SK-N-SH (cell line): ENCODE data around the gene RBM15B.
A peak's percentile ranks its signal among the peaks of the same experiment; 100 is the strongest.

Source experiments
- EZH2phosphoT487 ChIP-seq: fragments of 200-600 bp; sonication (generic); IDR thresholded peaks from 2 replicates; pipeline ENCODE4 v1.6.1; 2017; ENCODE audit warnings: low read depth, mixed run types, mild to moderate bottlenecking, antibody characterized with exemption, moderate library complexity, borderline replicate concordance
- FOXJ3 ChIP-seq: sonication (generic); formaldehyde crosslinking; IDR thresholded peaks from 2 replicates; pipeline ENCODE4 v1.5.1; 2020; ENCODE audit warnings: mild to moderate bottlenecking, missing genetic modification reagents
- GABPA ChIP-seq: IDR thresholded peaks from 2 replicates; pipeline ENCODE4 v1.4.0; 2012; ENCODE audit warnings: low read depth, mild to moderate bottlenecking
- JUND ChIP-seq: IDR thresholded peaks from 2 replicates; pipeline ENCODE4 v1.4.0; 2012
- RAD21 ChIP-seq: IDR thresholded peaks from 2 replicates; pipeline ENCODE4 v1.6.1; 2012; ENCODE audit warnings: mild to moderate bottlenecking, low read length
- SIN3A ChIP-seq: IDR thresholded peaks from 2 replicates; pipeline ENCODE4 v1.6.1; 2012; ENCODE audit warnings: low read depth, mild to moderate bottlenecking, low read length, moderate library complexity, borderline replicate concordance
- TEAD4 ChIP-seq: IDR thresholded peaks from 2 replicates; pipeline ENCODE4 v1.4.0; 2012; ENCODE audit warnings: mild to moderate bottlenecking, borderline replicate concordance; ENCODE audit not compliant: insufficient read depth
- YY1 ChIP-seq: IDR thresholded peaks from 2 replicates; pipeline ENCODE4 v1.4.0; 2012; ENCODE audit warnings: low read depth, mild to moderate bottlenecking
- TF ChIP-seq, protein P1 (sequence below): IDR thresholded peaks from 2 replicates; pipeline ENCODE4 v1.6.1; 2012; ENCODE audit warnings: mild to moderate bottlenecking, low read depth, low read length, moderate library complexity
- TF ChIP-seq, protein P2 (sequence below): IDR thresholded peaks from 2 replicates; pipeline ENCODE4 v1.4.0; 2012; ENCODE audit warnings: low read depth, borderline replicate concordance
- TF ChIP-seq, protein P3 (sequence below): IDR thresholded peaks from 2 replicates; pipeline ENCODE4 v1.4.0; 2012; ENCODE audit warnings: low read depth
- TF ChIP-seq, protein P4 (sequence below): fragments of 200-600 bp; sonication (generic); IDR thresholded peaks from 2 replicates; pipeline ENCODE4 v1.6.1; 2017; ENCODE audit warnings: antibody characterized with exemption, mild to moderate bottlenecking, moderate library complexity

DNA sequence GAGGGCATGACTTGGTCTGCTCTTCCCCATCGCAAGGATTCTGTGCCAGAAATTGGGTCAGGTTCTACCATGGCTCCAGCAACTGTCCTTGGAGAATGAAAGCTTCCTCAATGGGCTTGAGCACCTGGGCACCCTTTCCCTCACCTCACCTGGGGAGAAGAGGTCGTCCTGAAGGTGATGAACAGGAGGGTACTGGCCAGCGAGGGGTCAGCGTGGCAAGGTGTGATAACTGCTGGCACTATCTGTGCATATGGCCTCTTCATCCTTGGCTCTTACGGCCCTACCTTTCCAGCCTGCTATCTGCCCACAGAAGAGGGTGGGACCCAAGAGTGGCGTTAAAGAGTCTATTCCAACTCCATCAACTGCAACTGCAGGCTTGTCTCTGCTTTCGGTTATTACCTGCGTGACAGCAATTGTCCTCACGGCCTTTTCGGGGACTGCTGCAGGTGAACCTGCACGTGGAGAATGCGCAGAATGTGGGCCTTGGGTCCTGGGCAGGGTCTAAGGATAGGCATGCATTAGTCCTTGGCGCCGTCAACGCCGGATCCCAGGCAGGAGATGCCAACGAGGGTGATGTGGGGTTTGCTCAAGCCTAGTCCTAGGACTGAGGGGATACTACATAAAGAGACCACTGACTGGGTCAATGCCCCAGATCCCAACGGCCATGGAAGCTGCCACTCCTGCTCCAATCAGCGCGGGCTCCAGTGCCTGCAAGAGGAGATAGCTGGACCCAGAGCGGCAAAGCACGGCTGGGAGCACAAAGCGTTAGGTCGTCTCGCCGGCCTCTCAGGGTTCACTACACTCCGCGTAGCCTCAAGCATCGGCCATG, 625 bp upstream of the RBM15B start:
- no peak for TF ChIP-seq RAD21
- no peak for TF ChIP-seq GABPA
- no peak for TF ChIP-seq FOXJ3 (CRISPR knock-in tag)
- no peak for TF ChIP-seq SIN3A
- TF ChIP-seq, protein P1, sequence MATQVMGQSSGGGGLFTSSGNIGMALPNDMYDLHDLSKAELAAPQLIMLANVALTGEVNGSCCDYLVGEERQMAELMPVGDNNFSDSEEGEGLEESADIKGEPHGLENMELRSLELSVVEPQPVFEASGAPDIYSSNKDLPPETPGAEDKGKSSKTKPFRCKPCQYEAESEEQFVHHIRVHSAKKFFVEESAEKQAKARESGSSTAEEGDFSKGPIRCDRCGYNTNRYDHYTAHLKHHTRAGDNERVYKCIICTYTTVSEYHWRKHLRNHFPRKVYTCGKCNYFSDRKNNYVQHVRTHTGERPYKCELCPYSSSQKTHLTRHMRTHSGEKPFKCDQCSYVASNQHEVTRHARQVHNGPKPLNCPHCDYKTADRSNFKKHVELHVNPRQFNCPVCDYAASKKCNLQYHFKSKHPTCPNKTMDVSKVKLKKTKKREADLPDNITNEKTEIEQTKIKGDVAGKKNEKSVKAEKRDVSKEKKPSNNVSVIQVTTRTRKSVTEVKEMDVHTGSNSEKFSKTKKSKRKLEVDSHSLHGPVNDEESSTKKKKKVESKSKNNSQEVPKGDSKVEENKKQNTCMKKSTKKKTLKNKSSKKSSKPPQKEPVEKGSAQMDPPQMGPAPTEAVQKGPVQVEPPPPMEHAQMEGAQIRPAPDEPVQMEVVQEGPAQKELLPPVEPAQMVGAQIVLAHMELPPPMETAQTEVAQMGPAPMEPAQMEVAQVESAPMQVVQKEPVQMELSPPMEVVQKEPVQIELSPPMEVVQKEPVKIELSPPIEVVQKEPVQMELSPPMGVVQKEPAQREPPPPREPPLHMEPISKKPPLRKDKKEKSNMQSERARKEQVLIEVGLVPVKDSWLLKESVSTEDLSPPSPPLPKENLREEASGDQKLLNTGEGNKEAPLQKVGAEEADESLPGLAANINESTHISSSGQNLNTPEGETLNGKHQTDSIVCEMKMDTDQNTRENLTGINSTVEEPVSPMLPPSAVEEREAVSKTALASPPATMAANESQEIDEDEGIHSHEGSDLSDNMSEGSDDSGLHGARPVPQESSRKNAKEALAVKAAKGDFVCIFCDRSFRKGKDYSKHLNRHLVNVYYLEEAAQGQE, result no peak
- TF ChIP-seq, protein P2, sequence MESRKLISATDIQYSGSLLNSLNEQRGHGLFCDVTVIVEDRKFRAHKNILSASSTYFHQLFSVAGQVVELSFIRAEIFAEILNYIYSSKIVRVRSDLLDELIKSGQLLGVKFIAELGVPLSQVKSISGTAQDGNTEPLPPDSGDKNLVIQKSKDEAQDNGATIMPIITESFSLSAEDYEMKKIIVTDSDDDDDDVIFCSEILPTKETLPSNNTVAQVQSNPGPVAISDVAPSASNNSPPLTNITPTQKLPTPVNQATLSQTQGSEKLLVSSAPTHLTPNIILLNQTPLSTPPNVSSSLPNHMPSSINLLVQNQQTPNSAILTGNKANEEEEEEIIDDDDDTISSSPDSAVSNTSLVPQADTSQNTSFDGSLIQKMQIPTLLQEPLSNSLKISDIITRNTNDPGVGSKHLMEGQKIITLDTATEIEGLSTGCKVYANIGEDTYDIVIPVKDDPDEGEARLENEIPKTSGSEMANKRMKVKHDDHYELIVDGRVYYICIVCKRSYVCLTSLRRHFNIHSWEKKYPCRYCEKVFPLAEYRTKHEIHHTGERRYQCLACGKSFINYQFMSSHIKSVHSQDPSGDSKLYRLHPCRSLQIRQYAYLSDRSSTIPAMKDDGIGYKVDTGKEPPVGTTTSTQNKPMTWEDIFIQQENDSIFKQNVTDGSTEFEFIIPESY, result no peak
- TF ChIP-seq, protein P3, sequence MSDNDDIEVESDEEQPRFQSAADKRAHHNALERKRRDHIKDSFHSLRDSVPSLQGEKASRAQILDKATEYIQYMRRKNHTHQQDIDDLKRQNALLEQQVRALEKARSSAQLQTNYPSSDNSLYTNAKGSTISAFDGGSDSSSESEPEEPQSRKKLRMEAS, result no peak
- TF ChIP-seq JUND, result no peak
- no peak for TF ChIP-seq YY1
- TF ChIP-seq, protein P4, sequence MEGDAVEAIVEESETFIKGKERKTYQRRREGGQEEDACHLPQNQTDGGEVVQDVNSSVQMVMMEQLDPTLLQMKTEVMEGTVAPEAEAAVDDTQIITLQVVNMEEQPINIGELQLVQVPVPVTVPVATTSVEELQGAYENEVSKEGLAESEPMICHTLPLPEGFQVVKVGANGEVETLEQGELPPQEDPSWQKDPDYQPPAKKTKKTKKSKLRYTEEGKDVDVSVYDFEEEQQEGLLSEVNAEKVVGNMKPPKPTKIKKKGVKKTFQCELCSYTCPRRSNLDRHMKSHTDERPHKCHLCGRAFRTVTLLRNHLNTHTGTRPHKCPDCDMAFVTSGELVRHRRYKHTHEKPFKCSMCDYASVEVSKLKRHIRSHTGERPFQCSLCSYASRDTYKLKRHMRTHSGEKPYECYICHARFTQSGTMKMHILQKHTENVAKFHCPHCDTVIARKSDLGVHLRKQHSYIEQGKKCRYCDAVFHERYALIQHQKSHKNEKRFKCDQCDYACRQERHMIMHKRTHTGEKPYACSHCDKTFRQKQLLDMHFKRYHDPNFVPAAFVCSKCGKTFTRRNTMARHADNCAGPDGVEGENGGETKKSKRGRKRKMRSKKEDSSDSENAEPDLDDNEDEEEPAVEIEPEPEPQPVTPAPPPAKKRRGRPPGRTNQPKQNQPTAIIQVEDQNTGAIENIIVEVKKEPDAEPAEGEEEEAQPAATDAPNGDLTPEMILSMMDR, result peak; percentile 79; the same call in 1 of the 2 replicates
- TF ChIP-seq TEAD4, result no peak
- TF ChIP-seq EZH2phosphoT487, result no peak
